LNCaP clone FGC (cell line): ENCODE results near the gene CSF3R.
A peak's percentile ranks its signal among the peaks of the same experiment; 100 is the strongest.

ENCODE experiments used
- DNase-seq: peaks from one replicate; pipeline ENCODE4 v3.0.0-alpha.2; 2011; ENCODE audit warnings: low read depth
- H3K4me3 ChIP-seq: 2 replicates; pipeline ENCODE4 v1.5.1; 2011; ENCODE audit warnings: mild to moderate bottlenecking, low read depth, low read length, control low read depth
- TF ChIP-seq, protein P1 (sequence below): IDR thresholded peaks from 2 replicates; pipeline ENCODE4 v1.5.1; 2012; ENCODE audit warnings: mild to moderate bottlenecking; ENCODE audit not compliant: control insufficient read depth, insufficient read depth; ENCODE audit errors: extremely low read depth

The CSF3R gene

DNA sequence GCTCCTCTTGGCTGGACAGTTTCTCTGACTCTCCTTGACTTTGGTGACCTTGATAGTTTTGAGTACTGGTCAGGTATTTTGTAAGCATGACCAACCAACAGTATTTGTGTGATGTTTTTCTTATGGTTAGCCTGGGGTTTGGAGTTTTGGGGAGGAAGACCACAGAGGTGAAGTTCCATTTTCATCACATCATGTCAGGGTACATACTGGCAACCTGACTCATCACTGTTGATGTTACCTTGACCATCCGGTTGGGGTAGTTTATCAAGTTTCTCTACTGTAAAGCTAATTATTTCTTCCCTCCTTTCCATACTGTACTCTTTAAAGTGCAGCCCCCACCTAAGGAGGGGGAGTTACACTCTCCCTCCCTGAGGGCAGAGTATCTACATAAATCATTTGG, 45.9 kb downstream of the CSF3R start:
- no peak overlapping the region for H3K4me3 ChIP-seq
- TF ChIP-seq, protein P1, sequence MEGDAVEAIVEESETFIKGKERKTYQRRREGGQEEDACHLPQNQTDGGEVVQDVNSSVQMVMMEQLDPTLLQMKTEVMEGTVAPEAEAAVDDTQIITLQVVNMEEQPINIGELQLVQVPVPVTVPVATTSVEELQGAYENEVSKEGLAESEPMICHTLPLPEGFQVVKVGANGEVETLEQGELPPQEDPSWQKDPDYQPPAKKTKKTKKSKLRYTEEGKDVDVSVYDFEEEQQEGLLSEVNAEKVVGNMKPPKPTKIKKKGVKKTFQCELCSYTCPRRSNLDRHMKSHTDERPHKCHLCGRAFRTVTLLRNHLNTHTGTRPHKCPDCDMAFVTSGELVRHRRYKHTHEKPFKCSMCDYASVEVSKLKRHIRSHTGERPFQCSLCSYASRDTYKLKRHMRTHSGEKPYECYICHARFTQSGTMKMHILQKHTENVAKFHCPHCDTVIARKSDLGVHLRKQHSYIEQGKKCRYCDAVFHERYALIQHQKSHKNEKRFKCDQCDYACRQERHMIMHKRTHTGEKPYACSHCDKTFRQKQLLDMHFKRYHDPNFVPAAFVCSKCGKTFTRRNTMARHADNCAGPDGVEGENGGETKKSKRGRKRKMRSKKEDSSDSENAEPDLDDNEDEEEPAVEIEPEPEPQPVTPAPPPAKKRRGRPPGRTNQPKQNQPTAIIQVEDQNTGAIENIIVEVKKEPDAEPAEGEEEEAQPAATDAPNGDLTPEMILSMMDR: no peak
- DNase-seq: peak; percentile 51

DNA sequence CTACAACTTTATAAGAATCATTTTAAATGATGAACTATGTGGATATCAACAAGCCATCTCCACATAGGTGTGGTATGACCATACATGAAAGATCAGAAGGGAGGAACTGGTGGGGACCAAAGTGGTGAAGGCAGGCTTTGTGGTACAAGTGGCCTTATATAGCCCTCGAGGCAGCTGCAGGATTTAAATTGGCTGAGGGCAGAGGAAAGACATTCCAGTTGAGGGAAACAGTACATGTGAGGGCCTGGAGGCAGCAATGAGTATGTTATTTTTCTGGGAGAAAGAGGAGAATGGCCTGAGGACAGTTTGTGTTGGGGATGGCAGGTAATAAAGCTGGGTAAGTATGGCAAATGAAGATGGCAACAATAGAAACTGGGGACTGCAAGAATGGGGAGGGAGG, 49.6 kb downstream of the CSF3R start:
- TF ChIP-seq, protein P1: no peak
- DNase-seq: no peak
- no peak overlapping the region for H3K4me3 ChIP-seq

DNA sequence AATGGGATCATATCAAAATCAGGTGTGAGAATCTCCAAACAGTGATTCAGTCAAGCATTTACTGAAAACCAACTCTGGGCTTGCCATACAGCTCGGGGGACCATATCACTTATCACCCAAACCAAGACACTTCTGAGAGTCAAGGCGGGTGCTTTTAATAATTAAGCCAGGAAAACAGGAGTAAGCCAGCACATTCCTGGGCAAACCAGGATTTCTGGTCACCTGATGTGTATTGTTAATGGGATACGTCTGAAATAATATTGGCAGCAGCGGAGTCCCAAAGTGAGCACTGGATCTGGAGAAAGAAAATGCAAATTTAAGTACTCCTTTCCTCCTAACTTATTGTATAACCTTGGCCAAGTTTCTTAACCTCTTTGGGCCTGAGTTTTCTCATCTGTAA, 50.1 kb downstream of the CSF3R start:
- H3K4me3 ChIP-seq: no peak overlapping the region
- TF ChIP-seq, protein P1: no peak
- no peak for DNase-seq

DNA sequence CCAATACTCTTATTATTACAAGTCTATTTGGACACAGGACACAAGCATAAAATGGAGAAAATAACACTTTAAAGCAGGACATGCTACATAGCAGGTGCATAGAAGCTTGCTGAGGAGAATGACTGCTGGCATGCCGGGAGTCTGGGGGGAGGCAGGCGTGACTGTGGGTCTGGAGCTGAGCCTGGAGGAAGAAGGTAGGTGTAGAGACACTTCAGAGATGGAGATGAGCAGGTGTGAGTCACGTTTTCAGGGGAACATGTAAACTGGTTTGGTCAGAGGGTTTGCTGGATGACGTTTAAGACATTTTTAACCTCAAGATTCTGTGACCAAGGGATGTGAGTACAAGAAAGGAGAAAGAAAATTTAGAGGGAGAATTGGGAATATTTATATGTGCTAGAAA, 56.9 kb downstream of the CSF3R start:
- no peak overlapping the region for H3K4me3 ChIP-seq
- TF ChIP-seq, protein P1: no peak
- no peak for DNase-seq

DNA sequence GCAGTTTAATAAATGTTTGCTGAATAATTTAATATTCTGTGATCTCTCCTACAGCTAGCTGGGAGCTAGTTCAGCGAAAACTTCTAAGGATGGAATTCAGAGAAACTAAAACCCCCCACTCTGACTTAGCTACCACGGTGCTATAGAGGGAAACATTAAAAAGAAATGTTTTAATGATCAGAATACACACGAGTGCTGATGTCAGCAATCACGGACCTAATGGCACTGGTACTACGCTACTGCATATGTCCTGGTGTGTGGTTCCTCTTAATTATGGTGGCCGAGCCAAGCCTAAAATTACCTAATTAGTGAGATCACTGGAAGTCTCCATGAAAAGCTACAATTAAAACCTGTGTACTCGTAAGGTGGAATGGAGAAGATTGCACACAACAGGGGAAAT, 61.1 kb downstream of the CSF3R start:
- no peak overlapping the region for H3K4me3 ChIP-seq
- TF ChIP-seq, protein P1: no peak
- DNase-seq: no peak

DNA sequence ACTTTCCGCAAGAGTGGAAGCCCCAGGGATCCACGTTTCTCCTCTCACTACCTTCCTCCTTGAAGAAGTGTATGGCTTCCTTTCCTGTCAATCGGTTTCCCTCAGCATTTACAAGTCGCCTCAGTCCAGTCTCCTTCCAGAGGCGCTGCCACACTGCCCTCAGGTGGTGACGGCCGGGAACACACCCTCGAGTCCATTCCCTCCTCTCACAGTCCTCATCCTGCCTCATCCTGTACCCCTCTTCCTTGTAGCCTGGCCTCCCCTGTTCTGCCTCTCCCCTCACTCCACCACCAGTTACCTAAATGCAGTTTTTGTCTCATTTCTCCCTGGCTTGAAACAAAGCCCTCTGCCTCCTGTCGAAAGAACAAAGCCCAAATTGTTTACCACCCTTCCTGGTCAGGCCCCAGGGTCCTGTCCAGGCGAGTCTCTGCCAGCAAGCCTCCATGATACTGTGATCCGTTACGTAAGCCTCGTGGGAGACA, 61.8 kb downstream of the CSF3R start:
- peak; percentile 54 for DNase-seq
- TF ChIP-seq, protein P1: peak; percentile 98
- no peak overlapping the region for H3K4me3 ChIP-seq

DNA sequence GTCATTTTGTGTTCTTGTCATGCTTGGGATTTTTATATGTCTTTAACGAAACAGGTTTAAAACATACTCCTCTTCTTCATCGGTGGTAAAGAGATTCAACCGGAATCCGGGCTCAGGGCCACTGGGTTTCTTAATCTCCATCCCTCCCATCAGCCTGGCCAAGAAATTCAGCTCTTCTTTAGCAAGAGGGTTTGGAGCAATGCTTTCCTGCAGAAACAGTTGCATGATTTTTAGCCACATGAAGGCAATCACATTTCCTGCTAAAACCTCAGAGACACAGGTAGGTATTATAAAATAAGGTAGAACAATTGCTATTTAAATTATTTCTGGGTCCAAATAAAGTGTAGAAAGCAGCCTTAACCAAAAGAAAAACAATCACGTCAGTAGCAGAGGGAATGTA, 62.3 kb downstream of the CSF3R start:
- H3K4me3 ChIP-seq: no peak overlapping the region
- no peak for DNase-seq
- TF ChIP-seq, protein P1: no peak
